ENCODE data around the gene SDSL.

Gene SDSL

DNA sequence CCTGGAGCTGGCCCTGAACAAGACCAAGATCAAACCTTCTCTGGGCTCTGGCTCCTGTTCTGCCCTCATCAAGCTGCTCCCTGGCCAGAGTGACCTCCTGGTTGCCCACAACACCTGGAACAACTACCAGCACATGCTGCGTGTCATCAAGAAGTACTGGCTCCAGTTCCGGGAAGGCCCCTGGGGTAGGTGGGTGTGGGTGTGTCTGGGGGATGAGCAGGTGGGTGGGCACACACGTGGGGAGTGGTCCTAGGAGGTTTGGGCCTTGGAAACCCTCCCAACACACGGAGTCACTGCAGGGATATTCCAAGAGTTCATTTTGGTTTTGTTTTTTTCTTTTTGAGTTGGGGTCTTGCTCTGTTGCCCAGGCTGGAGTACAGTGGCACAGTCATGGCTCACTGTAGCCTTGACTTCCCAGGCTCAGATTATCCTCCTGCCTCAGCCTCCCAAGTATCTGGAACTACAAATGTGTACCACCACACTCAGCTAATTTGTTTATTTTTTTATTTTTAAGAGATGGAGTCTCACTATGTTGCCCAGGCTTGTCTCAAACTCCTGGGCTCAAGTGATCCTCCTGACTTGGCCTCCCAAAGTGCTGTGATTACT lies 47.3 kb upstream of the SDSL start:
- H3K4me2 ChIP-seq (ENCODE audit: low read length): no peak overlapping the region
- no peaks in the 10 kb centered on the region for H3K4me1 ChIP-seq (ENCODE audit: control insufficient read depth, low read length)
- H4K20me1 ChIP-seq (ENCODE audit: control insufficient read depth, insufficient read depth, low read depth, low read length): no peaks in the 10 kb centered on the region
- H3K27me3 ChIP-seq (ENCODE audit: control insufficient read depth, low read length): no peaks in the 10 kb centered on the region
- no peaks in the 10 kb centered on the region for H3K79me2 ChIP-seq (ENCODE audit: control insufficient read depth, low read length)
- H3K27ac ChIP-seq (ENCODE audit: low read depth, low read length): no peak overlapping the region
- H3K4me3 ChIP-seq (ENCODE audit: low read length): no peak overlapping the region
- H3K9me3 ChIP-seq (ENCODE audit: control insufficient read depth, insufficient read depth, low read length): no peaks in the 10 kb centered on the region
- TF ChIP-seq, protein P1, sequence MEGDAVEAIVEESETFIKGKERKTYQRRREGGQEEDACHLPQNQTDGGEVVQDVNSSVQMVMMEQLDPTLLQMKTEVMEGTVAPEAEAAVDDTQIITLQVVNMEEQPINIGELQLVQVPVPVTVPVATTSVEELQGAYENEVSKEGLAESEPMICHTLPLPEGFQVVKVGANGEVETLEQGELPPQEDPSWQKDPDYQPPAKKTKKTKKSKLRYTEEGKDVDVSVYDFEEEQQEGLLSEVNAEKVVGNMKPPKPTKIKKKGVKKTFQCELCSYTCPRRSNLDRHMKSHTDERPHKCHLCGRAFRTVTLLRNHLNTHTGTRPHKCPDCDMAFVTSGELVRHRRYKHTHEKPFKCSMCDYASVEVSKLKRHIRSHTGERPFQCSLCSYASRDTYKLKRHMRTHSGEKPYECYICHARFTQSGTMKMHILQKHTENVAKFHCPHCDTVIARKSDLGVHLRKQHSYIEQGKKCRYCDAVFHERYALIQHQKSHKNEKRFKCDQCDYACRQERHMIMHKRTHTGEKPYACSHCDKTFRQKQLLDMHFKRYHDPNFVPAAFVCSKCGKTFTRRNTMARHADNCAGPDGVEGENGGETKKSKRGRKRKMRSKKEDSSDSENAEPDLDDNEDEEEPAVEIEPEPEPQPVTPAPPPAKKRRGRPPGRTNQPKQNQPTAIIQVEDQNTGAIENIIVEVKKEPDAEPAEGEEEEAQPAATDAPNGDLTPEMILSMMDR (IDR thresholded peaks at IDR 0.05; ENCODE audit: low read depth, low read length, poor library complexity, severe bottlenecking): no peak
- no peaks in the 10 kb centered on the region for H3K36me3 ChIP-seq (ENCODE audit: control insufficient read depth, low read length)
- no peaks in the 10 kb centered on the region for H3F3A ChIP-seq (ENCODE audit: control insufficient read depth, insufficient read depth)
- no peaks in the 10 kb centered on the region for H3K9me2 ChIP-seq (replicated peaks; ENCODE audit: control insufficient read depth, low read length)

DNA sequence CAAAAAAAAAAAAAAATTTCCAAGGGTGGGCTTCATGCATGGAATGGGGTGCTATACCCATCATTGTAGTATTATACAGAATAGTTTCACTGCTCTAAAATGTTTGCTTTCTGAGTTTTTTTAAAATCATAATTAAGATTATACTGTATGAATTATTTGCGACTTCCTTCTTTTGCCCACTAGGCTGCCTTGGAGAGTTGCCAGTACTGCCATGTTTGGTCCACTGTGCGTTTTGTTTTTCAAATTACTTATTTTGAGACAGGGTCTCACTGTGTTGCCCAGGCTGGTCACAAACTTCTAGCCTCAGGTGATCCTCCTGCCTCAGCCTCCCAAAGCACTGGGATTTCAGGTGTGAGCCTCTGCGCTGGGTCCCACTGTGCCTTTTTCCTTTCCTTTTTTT lies 43.9 kb upstream of the SDSL start:
- TF ChIP-seq, protein P1 (IDR thresholded peaks at IDR 0.05; ENCODE audit: low read depth, low read length, poor library complexity, severe bottlenecking): no peak
- TF ChIP-seq EZH2phosphoT487 (IDR thresholded peaks at IDR 0.05; ENCODE audit: borderline replicate concordance, low read length): no peak
- no peak overlapping the region for H3K4me2 ChIP-seq (ENCODE audit: low read length)
- no peaks in the 10 kb centered on the region for H3K79me2 ChIP-seq (ENCODE audit: control insufficient read depth, low read length)
- no peaks in the 10 kb centered on the region for H3K36me3 ChIP-seq (ENCODE audit: control insufficient read depth, low read length)
- H4K20me1 ChIP-seq (ENCODE audit: control insufficient read depth, insufficient read depth, low read depth, low read length): no peaks in the 10 kb centered on the region
- H3K27me3 ChIP-seq (ENCODE audit: control insufficient read depth, low read length): no peaks in the 10 kb centered on the region
- no peak overlapping the region for H3K27ac ChIP-seq (ENCODE audit: low read depth, low read length)
- no peaks in the 10 kb centered on the region for H3K9me3 ChIP-seq (ENCODE audit: control insufficient read depth, insufficient read depth, low read length)
- H3K9me2 ChIP-seq (replicated peaks; ENCODE audit: control insufficient read depth, low read length): no peaks in the 10 kb centered on the region
- H3F3A ChIP-seq (ENCODE audit: control insufficient read depth, insufficient read depth): no peaks in the 10 kb centered on the region
- H3K4me3 ChIP-seq (ENCODE audit: low read length): no peak overlapping the region
- H3K4me1 ChIP-seq (ENCODE audit: control insufficient read depth, low read length): no peaks in the 10 kb centered on the region

DNA sequence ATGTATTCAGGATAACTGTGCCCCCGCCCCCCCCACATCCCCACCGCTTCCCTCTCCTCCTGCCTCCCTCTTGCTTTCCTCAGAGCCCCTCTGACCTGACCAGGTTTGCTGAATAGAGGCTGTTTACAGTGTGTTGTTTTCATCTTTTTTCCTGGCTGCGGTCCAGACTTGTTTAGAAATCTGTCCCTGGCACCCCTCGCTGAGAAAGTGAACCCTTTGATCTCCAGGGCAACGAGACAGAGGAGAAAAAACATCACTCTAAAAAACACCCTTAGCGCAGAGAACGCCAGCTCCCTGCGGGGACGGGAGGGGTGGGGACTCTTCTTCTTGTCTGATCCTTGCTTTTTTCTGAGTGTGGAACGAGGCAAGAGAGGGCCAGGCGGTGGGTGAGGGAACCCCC lies 41.0 kb upstream of the SDSL start:
- Histone ChIP-seq H4K20me1 (ENCODE audit: control insufficient read depth, insufficient read depth, low read depth, low read length) (no peaks in the 10 kb centered on the region), H3K4me1 (ENCODE audit: control insufficient read depth, low read length) (no peaks in the 10 kb centered on the region), H3F3A (ENCODE audit: control insufficient read depth, insufficient read depth) (no peaks in the 10 kb centered on the region), H3K79me2 (ENCODE audit: control insufficient read depth, low read length) (no peaks in the 10 kb centered on the region), H3K9me3 (ENCODE audit: control insufficient read depth, insufficient read depth, low read length) (no peaks in the 10 kb centered on the region), H3K27me3 (ENCODE audit: control insufficient read depth, low read length) (no peaks in the 10 kb centered on the region), H3K9me2 (replicated peaks; ENCODE audit: control insufficient read depth, low read length) (no peaks in the 10 kb centered on the region), H3K4me3 (ENCODE audit: low read length) (no peak overlapping the region), H3K36me3 (ENCODE audit: control insufficient read depth, low read length) (no peaks in the 10 kb centered on the region), H3K27ac (ENCODE audit: low read depth, low read length) (no peak overlapping the region), H3K4me2 (ENCODE audit: low read length) (no peak overlapping the region)
- TF ChIP-seq, protein P1 (IDR thresholded peaks at IDR 0.05; ENCODE audit: low read depth, low read length, poor library complexity, severe bottlenecking): no peak
- no peak for TF ChIP-seq EZH2phosphoT487 (IDR thresholded peaks at IDR 0.05; ENCODE audit: borderline replicate concordance, low read length)
